Embryonic facial prominence (tissue), 1 donor: ENCODE results near the gene IL1F10.

ENCODE experiments used
- DNase-seq: peaks from one replicate; pipeline ENCODE4 v3.0.0-alpha.2; 2016; ENCODE audit errors: extremely low spot score

The IL1F10 gene

DNA sequence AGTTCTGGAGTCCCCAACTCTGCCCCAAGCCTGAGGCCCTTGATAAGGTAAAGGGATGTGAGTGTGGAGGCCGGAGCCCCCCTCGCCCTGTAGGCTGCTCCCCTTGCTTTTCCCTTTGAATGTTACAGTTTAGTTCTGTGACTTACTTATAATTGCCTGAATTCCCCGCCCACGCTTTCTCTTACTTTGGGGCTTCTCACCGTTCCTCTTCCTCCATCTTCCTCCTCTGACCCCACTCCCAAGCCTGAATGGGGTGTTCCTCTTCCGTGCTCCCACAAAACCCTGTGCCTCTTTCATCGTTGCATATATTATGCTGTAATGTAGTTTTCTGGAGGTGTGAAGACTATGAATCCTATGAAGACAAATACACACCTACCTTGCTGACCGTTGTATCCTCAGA lies 44.7 kb downstream of the IL1F10 start:
- DNase-seq, result no peak

GRCh38 chr2:113112871-113113270 lies 45.1 kb downstream of the IL1F10 start:
- DNase-seq, result no peak

DNA sequence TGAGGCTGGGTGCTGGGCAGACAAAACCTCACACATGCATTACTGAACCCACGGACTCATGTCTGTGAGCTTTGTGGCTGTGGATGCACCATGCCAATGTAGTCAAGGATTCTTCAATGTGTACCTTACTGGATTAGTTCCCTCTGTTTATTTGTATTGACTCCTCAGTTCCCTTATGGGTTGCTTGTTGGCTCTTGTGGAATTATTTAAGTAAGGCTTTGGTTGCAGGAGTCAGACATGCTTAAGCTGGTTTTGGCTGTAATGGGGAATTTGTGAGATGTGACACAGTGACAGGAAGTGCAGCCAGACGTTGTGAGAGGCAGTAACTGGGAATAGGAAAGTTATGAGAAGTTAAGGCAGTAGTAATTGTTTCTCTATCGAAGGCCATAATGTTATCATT lies 46.0 kb downstream of the IL1F10 start:
- no peak for DNase-seq

DNA sequence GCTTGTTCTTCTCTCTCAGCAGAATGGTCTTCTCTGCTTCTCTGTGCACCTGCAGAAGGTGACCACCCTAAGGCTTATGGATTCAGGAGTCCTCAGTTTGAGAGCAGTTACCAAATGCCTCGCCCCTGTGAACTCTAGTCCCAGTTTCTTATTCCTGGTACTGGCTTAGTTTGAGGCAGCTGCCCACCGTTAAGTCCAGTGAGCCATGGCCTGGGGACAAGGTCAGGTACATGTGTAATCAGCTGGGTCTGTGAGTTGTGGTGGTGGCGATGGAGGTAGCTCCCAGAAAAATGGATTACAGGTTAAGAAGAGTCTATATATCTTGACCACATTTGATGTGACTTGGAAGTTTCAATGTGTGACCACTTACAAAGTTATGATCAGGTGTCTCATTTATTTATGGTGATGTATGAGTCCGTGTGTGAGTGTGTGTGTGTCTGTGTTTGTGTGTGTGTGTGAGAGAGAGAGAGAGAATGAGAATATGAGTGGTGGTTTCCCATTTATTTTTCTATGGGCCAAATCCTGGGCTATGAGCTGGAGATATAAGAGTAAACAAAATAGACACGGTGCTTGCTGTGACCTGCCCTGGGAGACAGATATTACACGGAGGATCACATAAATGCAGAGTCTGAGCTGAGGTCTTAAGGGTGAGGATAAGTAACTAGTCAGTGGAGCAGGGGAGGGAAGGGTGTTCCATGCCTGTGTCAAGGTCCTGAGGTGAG lies 46.6 kb downstream of the IL1F10 start:
- DNase-seq, result no peak

- no peak for DNase-seq
Observed at GRCh38 chr2:113114996-113115395, 47.2 kb downstream of the IL1F10 start.

- no peak for DNase-seq
Observed at GRCh38 chr2:113116100-113116958, 48.6 kb downstream of the IL1F10 start.

DNA sequence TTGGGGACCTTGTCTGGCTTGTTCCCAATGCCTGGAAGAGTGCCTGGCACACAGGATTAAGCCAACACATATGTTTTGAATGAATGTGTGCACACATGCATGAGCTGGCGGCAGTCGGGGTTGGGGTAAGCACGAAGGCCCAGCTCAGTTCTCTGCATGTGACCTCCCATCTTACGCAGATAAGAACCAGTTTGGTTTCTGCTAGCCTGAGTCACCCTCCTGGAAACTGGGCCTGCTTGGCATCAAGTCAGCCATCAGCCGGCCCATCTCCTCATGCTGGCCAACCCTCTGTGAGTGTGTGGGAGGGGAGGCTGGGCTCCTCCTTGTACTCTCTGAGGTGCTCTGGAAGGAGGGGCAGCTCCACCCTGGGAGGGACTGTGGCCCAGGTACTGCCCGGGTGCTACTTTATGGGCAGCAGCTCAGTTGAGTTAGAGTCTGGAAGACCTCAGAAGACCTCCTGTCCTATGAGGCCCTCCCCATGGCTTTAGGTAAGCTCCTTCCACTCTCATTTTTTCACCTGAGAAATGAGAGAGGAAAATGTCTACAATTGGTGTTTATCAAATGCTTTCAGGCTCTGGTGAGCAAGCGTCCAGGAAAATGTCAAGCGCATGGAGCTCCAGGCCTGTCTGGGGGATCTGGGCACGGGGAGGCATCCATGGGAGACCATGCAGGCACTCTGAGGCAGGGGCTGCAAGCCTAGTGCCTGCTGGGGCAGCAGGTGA lies 49.9 kb downstream of the IL1F10 start:
- no peak for DNase-seq

DNA sequence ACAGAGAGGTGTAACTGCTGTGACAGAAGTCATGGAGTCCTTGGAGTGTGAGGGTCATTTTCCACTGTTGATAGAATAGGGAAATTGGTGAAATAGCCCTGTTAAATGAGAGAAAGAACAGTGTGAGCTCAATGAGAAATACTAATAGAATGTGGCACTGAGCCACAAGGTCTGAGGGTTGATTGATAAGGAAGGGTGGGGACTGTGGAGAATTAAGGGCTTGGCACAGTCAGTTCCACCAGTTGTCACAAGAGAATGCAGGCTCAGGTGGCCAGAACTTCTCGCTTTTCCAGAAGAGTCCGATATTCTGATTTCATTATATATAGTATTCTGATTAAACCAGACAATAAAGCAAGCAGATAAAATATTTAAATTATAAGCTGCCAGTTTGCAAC lies 50.5 kb downstream of the IL1F10 start:
- DNase-seq, result no peak

DNA sequence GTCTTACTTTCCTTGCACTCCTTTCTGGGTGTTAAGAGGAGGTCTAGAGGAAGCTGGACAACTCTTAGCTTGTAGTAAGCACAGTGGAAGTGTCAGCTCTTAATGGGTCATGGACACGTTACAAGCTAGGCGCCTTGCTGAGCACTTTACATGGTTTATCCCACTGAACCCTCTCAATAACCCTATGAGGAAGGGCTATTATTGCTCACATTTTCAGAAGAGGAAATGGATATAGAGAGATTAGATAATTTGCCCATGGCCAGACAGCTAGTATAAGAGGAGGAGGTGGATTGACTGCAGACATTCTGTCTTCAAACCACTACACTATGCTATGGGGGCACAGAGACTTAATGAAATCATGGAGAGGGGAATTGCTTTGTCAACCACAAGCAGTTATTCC lies 51.3 kb downstream of the IL1F10 start:
- DNase-seq, result no peak

GRCh38 chr2:113120861-113121260 lies 53.1 kb downstream of the IL1F10 start:
- no peak for DNase-seq

DNA sequence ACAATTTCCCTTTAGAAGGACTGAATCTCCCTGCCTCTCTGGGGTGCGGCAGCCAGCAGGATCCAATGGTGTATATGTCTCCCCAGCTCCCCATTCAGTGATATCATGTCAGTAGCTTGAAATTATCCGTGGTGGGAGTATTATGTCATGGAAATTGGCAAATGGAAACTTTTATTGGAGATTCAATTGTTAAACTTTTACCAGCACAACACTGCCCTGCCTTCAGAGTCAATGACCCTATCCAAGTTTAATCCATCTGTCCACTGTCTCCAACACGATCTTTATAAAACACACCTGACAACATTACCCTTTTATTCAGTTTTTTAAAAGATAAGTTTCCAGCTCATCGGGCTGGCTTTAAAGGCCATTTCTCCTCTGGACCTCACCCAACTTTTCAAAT lies 54.6 kb downstream of the IL1F10 start:
- no peak for DNase-seq

DNA sequence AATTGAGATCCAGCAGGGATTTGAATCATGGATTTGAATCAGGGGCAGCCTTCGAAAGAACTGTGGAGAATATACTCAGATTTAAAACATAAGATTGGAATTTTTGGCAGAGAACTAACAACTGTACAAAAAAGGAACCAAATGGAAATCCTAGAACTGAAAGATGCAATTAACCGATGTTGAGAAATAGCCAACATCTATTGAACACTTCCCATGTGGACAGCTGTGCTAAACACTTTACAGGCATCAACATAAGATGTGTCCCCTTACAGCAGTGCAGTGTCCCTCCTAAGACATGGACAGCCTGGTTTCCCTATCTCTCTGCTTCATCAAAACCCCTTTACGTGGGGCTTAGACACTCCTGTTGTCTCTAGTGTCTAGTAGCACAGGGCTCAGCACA lies 56.0 kb downstream of the IL1F10 start:
- no peak for DNase-seq

- no peak for DNase-seq
Observed at GRCh38 chr2:113124181-113124961, 56.6 kb downstream of the IL1F10 start.
